Keratinocyte (primary cell): Measurements from ENCODE around the gene TRAT1.

Experiments
- CTCF ChIP-seq, 3 experiments: IDR thresholded peaks in 1 of 3; conservative IDR thresholded peaks in 1 of 3; optimal IDR thresholded peaks in 1 of 3; 2 replicates in 2 of 3; 3 replicates in 1 of 3; pipeline versions ENCODE3 to v1.5.1; 2011; ENCODE audit warnings: low read length in 3 of 3, mild to moderate bottlenecking in 3 of 3, moderate library complexity in 2 of 3, control low read depth in 1 of 3, inconsistent platforms in 1 of 3; ENCODE audit not compliant: insufficient read depth in 2 of 3; ENCODE audit errors: extremely low read depth in 1 of 3
- EZH2 ChIP-seq: IDR thresholded peaks from one replicate; pipeline ENCODE4 v1.6.1; 2012; ENCODE audit warnings: inconsistent platforms, mild to moderate bottlenecking, low read length, moderate library complexity

GRCh38 chr3:108806316-108806715, 16.3 kb upstream of the TRAT1 start:
- TF ChIP-seq CTCF (optimal IDR thresholded peaks at IDR 0.05 in 1 of 3, IDR thresholded peaks at IDR 0.05 in 1 of 3, conservative IDR thresholded peaks at IDR 0.05 in 1 of 3; ENCODE audit: extremely low read depth in 1 of 3, insufficient read depth in 2 of 3, low read length in 3 of 3), result no peak
- TF ChIP-seq EZH2, result no peak
